Upper lobe of right lung (tissue), 1 donor: ENCODE data around the gene PI4K2B. TPM values are rescaled to one million over a fixed set of nuclear protein-coding genes. Genes with fewer than 3 reads are reported as not detected.

Experiments used
- ATAC-seq: fragments of 200-7000 bp; cut with Tn5 transposase; one replicate; pipeline ENCODE4 v1.9.1; 2020; ENCODE audit warnings: mild to moderate bottlenecking, moderate library complexity
- DNase-seq: peaks from one replicate; pipeline ENCODE4 v3.0.0-alpha.2; 2020
- H3K27ac ChIP-seq: fragments of 200-600 bp; one replicate; pipeline ENCODE4 v1.8.0; 2022
- H3K27me3 ChIP-seq: fragments of 200-600 bp; one replicate; pipeline ENCODE4 v1.8.0; 2022; ENCODE audit warnings: mild to moderate bottlenecking
- H3K36me3 ChIP-seq: fragments of 200-600 bp; one replicate; pipeline ENCODE4 v1.8.0; 2022
- H3K4me1 ChIP-seq: fragments of 200-600 bp; one replicate; pipeline ENCODE4 v1.8.0; 2022
- H3K4me3 ChIP-seq: fragments of 200-600 bp; one replicate; pipeline ENCODE4 v1.8.0; 2022; ENCODE audit warnings: mild to moderate bottlenecking
- H3K9me3 ChIP-seq: fragments of 200-600 bp; one replicate; pipeline ENCODE4 v1.8.0; 2022
- CTCF ChIP-seq: fragments of 200-600 bp; IDR thresholded peaks from one replicate; pipeline ENCODE4 v1.8.0; 2022; ENCODE audit warnings: antibody characterized with exemption
- intact Hi-C: fragments of 100-400 bp; cut with DNase I; formaldehyde crosslinking; loops from one replicate; pipeline ENCODE4 v1.11.0; 2022
- total RNA-seq: library from RNA; stranded (reverse); fragmentation: NEBNext Ultra II Directional; extraction: Animal tissue kit (Norgen Biotek cat#: 25700); gene quantifications from one replicate; pipeline ENCODE4 v1.2.1, GENCODE V29; 2021
- donor health status: DM: no; HTN: yes; CAD: no; lungs with severe emphysema.

Gene PI4K2B
- total RNA-seq, 1 donor from 2014 or later, result 21.8 TPM

DNA sequence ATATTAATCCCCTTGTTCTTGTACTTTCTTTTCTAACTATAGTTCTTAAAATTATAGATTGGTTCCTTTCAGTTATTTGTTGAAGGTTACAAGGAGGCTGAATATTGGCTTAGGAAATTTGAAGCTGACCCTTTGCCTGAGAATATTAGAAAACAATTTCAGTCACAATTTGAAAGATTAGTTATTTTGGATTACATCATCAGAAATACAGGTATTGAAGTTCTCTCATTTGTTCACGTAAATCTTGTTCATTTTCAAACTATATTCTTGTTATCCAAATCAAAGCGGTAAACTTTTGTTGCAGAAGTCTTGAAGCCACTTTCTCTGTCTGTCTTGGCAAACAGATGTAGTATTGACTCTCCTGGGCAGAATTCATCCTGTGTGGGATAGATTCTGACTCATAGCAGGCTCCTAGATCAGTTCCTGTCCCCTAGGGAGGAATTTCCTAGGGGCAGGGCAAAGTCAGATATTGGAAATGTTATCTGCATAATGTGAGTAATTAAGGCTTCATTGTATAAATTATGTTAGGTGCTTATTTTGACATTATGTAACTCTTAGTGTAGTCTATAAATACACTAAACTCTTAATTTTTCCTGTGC, 25.2 kb downstream of the PI4K2B start:
- Histone ChIP-seq H3K27ac (no peak overlapping the region), H3K27me3 (no peaks in the 10 kb centered on the region), H3K9me3 (no peaks in the 10 kb centered on the region), H3K4me1 (no peaks in the 10 kb centered on the region), H3K4me3 (no peak overlapping the region), H3K36me3 (peaks cover 61% of the 10 kb centered on the region)
- DNase-seq, result no peak
- ATAC-seq, result no peak
- intact Hi-C loops, result no loop called here
- TF ChIP-seq CTCF, result no peak

- no peak for DNase-seq
- intact Hi-C loops, result no loop called here
- no peak overlapping the region for H3K4me3 ChIP-seq
- H3K27me3 ChIP-seq, result no peaks in the 10 kb centered on the region
- H3K9me3 ChIP-seq, result no peaks in the 10 kb centered on the region
- no peaks in the 10 kb centered on the region for H3K4me1 ChIP-seq
- no peak for TF ChIP-seq CTCF
- H3K36me3 ChIP-seq, result peaks cover 32% of the 10 kb centered on the region
- H3K27ac ChIP-seq, result no peak overlapping the region
- ATAC-seq, result no peak
Observed at GRCh38 chr4:25271866-25272265, 38.0 kb downstream of the PI4K2B start.

GRCh38 chr4:25280210-25280609, 46.4 kb downstream of the PI4K2B start:
- peaks cover 12% of the 10 kb centered on the region for H3K36me3 ChIP-seq
- TF ChIP-seq CTCF, result no peak
- intact Hi-C loops, result no loop called here

DNA sequence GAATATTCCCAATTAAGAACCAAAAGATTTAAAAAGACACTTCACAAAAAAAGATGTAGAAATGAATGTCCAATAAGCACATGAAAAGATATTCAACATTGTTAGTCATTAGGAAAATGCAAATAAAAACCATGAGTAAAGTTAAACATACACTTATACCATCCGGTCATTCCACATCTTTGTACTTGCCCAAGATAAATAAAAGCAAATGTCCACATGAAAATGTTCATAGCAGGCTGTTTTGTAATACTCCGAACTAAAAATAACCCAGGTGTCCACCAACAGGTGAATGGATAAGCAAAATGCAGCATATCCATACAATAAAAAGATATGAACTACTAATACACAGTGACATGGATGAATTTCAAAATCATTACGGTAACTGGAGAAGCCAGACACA, 50.1 kb downstream of the PI4K2B start:
- H3K9me3 ChIP-seq, result peaks cover 5% of the 10 kb centered on the region
- ATAC-seq, result peak; percentile 39
- H3K36me3 ChIP-seq, result peaks cover 2% of the 10 kb centered on the region
- no peak for TF ChIP-seq CTCF
- intact Hi-C loops, result no loop called here
- no peaks in the 10 kb centered on the region for H3K4me1 ChIP-seq
- no peak for DNase-seq
- H3K27ac ChIP-seq, result no peak overlapping the region
- H3K4me3 ChIP-seq, result no peak overlapping the region
- no peaks in the 10 kb centered on the region for H3K27me3 ChIP-seq

More at GRCh38 chr4:25280210-25280609, 46.4 kb downstream of the PI4K2B start:
- Histone ChIP-seq H3K27ac (no peak overlapping the region), H3K4me3 (no peak overlapping the region), H3K9me3 (no peaks in the 10 kb centered on the region), H3K4me1 (no peaks in the 10 kb centered on the region), H3K27me3 (no peaks in the 10 kb centered on the region)
- ATAC-seq (no peak), DNase-seq (no peak)

DNA sequence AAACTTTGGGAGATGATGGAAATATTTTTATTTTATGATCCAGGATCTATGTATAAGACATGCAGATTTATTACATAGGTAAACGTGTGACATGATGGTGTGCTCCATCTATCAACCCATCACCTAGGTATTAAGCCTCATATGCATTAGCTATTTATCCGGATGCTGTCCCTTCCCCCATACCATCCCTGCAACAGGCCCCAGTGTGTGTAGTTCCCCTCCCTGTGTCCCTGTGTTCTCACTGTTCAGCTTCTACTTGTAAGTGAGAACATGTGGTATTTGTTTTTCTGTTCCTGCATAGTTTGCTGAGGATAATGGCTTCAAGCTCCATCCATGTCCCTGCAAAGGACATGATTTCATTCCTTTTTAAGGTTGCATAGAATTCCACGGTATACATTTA, 50.6 kb downstream of the PI4K2B start:
- Histone ChIP-seq H3K4me1 (no peaks in the 10 kb centered on the region), H3K27ac (no peak overlapping the region), H3K36me3 (no peaks in the 10 kb centered on the region), H3K27me3 (no peaks in the 10 kb centered on the region), H3K4me3 (no peak overlapping the region), H3K9me3 (peaks cover 5% of the 10 kb centered on the region)
- no peak for TF ChIP-seq CTCF
- ATAC-seq (peak; percentile 51), DNase-seq (no peak)
- intact Hi-C loops, result no loop called here
